Kidney glomerular epithelial cell (primary cell): ENCODE measurements around the gene SAMD4A.

ENCODE experiments used
- DNase-seq: peaks from one replicate; lab custom pipeline; 2025; lab: John Stamatoyannopoulos, UW

Gene SAMD4A

GRCh38 chr14:54766276-54767138 lies 199.6 kb downstream of the SAMD4A start:
- DNase-seq = no peak

DNA sequence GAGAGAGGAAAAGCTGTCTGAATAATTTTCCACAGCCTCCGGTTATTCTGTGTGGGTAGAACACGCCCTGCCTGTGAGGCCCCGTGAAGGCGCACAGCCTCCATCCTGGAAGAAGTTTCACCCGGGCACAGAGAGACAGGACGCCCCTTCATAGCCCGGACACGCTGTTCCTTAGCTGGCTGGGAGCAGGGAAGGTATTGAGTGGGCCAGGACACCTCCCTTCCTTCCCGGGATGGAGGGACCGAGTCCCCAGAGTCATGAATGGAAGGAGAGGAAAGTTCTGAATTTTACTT lies 200.2 kb downstream of the SAMD4A start:
- no peak for DNase-seq

DNA sequence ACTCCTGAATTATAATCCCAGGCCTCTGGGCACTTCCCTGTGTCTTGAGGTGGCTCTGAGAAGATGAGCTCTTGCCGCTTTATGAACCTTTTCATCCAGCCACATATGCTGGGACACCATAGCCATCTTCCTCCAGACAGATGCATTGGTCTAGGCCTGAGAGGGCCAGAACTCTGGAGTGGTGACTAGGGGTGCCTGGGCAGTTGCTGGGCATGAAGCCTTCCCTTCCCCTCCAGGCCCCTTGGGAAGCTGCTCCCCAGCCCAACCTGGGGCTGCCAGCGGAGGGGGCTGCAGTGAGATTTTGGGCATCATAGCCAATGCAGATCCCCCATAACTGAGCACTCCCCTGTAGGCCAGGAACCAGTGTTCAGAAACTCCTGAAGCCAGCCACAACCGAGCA lies 200.5 kb downstream of the SAMD4A start:
- DNase-seq = no peak

DNA sequence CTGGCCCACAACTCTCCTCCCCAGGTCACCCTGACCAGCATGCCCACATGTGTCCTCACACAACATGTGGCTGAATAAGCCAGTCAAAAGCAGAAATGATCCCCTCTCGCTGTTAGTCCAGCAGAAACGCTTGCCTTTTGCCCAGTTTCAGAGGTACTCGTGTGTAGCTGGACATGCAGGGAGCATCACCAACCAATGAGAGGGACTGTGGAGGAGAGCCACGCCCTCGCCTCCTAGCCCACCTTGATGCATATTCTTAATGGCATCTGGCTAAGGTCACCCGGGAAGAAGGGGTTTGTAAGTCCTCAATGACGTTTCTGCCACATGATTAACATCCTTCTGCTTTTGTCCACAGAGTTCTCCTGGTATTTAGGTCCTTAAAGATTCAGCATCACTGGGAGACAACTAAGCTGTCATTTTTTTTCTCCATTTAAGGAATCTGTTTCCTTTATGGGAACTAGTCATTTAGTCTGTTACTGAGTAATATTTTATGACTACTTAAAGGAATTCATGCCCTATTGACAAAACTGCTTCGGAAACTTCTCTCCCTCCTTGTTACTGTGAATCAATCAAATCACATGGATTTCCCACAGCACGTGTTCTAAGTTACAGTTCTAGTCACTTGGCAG lies 201.7 kb downstream of the SAMD4A start:
- DNase-seq = no peak

DNA sequence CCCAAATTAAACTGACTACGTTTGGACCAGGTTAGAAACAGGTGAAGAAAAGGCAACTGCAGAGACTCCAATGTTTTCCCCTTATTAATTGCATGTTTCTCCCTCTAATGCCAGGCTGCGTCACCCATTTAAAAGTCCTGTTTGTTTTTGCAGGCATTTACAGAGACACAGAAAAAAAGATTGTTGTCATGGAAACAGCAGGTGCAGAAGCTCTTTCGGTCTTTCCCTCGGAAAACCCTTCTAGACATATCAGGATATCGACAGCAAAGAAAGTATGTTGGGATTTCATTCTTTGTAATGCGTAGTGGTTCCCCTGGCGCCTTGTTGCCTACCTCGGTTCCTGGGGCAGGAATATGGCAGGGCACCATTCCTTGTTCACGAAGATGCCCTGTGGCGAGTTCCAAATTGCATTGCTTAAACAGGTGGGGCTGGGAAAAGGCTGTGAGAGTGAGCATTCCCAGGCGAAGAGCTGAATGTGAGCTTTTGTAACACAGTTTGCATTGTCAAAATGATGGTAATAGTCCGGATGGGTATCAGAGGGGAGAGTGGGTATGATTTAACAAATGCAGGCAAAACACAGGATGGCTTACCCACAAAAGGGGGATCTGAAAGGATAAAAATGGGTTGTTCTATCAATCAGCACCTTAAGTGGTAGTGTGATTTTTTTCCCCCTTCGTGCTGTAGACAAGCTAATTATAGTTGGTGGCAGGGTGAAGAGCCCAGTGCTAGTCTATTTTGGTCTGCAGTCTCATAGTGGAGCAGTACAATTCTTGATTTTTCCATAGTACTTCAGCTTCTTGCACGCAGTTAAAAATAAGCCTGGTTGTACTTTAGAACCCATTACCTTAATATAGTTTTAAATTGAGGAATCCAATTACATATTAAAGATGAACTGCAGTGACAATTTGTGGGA lies 203.3 kb downstream of the SAMD4A start:
- no peak for DNase-seq

- DNase-seq = no peak
Measured at GRCh38 chr14:54771411-54772027, 204.6 kb downstream of the SAMD4A start.

DNA sequence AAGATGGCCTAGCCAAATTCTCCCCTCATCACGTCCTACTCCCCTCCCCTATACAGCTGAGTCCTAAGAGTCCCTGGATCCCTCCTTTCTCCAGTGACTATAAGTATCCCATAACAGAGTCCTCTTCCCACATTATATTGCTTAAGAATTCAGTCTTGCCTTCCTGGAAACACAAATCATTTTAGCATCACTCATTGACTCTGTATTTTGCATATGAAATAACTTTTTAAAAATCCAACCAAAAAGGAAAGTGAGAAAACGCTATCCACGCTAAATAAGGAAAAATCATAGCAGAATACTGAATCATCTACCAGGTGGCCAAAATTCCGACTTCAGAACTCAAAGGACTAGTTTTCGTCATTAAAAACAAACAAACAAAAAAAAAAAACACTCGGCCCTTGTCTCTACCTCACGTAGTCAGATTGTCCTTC lies 205.5 kb downstream of the SAMD4A start:
- no peak for DNase-seq

GRCh38 chr14:54773171-54774006 lies 206.5 kb downstream of the SAMD4A start:
- DNase-seq = peak; percentile 98

GRCh38 chr14:54774824-54775223 lies 207.9 kb downstream of the SAMD4A start:
- DNase-seq = no peak

GRCh38 chr14:54775486-54776140 lies 208.7 kb downstream of the SAMD4A start:
- DNase-seq = no peak

GRCh38 chr14:54776361-54777001 lies 209.6 kb downstream of the SAMD4A start:
- no peak for DNase-seq

- DNase-seq = no peak
Measured at GRCh38 chr14:54777395-54777794, 210.5 kb downstream of the SAMD4A start.

- DNase-seq = no peak
Measured at GRCh38 chr14:54778618-54779345, 211.9 kb downstream of the SAMD4A start.

DNA sequence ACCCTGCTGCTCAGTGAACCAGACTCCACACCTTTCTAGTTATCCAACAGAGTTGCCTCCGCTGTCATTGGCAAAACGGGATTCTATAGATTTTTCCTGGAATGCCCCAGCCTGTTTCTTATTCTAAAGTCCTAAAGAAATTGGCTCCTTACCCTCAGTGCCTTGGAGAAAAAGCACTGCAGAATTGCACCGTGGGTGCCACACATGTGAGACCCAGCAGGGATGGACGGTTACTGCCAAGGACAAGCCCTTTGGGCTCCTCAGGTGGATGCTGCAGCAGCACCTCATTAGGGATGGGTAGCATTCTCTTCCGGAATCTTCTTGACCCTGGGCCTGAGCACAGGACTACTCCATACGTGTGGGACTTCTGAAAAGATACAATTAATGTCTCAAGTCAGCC lies 214.2 kb downstream of the SAMD4A start:
- DNase-seq = no peak

GRCh38 chr14:54781961-54782750 lies 215.2 kb downstream of the SAMD4A start:
- DNase-seq = no peak

DNA sequence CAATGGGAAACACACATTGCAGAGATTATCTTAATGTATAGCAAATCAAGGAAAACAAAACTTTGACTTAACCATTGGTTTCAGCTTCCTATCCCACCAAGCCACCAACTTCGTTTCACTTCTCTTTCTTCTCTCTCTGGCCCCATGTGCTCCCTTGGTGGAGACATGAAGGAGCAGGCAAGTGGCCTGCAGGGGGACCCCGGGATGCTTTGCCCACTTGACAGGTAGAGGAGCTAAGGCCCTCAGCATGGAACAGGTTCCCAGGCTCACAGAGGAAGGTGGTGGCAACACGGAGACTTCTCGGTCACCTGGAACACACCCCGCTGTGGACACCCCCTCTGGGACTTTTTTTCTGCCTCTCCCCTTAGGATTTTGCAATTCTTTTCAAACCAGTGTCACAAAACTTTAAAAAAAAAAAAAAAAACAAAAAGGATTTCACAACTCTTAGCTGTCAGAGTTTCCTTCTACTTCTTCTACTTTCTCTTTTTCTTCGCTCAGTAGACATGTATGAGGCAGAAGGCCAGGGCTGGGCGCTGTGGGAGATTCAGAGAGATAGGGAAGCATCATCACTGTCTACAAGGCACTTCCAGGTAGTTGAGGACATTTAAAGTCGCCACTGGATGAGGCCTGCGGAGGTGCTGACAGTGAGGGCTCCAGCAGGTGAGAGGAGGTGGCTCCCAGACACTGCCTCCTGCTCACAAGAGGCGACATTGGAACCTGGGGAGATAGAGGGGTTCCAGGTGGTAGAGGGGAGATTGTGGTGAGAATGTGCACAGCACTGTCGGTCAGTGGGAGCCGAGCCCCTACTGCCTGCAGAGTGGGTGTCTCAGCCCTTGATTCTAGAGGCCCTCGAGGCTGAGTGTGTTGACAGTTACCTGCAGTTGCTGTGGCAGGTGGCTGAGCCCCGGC lies 216.1 kb downstream of the SAMD4A start:
- DNase-seq = no peak

DNA sequence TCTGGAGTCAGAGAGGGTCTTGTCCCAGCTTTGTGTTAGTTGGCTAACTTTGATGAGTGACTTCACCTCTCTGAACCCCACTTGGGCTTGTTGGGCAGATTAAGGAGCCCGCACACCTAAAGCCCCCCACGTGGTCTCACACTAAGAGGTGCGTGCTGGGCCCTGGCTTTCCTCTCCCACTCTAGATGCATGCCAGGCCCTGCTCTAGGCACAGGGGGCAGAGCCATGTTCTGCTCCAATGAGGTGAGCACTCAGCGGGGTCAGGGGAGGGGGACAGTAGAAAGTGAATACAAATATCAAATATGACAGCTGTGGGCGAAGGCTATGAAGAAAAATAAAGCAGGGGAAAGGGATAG lies 216.7 kb downstream of the SAMD4A start:
- DNase-seq = no peak

DNA sequence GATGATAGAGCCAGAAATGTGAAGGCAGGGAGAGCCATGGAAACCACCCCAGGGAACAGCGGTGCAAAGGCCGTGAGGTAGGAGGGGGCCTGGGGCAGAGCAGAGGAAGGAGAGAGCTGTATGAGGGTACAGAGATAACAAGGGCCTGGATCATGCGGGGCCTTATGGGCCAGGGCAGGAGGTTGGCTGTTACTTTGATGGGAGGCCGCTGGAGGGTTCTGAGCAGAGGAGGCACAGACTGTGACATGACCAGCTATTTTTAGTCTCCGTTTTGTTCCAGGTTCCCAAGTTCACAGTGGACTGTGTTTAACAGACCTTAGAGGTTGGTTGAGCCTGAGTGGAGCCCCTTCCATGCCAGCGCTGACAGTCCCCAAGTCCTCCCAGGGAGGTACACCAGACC lies 217.1 kb downstream of the SAMD4A start:
- no peak for DNase-seq
